ENCODE measurements around the gene GPC6.

- TF ChIP-seq CTCF (IDR thresholded peaks at IDR 0.05; ENCODE audit: insufficient read depth, low read length) (no peak), POLR2AphosphoS5 (IDR thresholded peaks at IDR 0.05; ENCODE audit: low read depth) (no peak), REST (IDR thresholded peaks at IDR 0.05; ENCODE audit: insufficient replicate concordance, low read depth) (no peak), SPI1 (IDR thresholded peaks at IDR 0.05; ENCODE audit: borderline replicate concordance, low read depth) (no peak), GABPA (IDR thresholded peaks at IDR 0.05; ENCODE audit: low read depth) (no peak)
Measured at GRCh38 chr13:93473441-93474270, 247.0 kb downstream of the GPC6 start.

Data from HL-60 (cell line).